Measurements from ENCODE around the gene ATOH8. TPM values are rescaled to one million over a fixed set of nuclear protein-coding genes. Genes with fewer than 3 reads are reported as not detected.

ATOH8 gene
- total and polyA plus RNA-seq, 2 donors (not counting 1 experiment from before 2014, with no cell fraction given): not detected

GRCh38 chr2:85830645-85831044, 76.9 kb downstream of the ATOH8 start:
- H3K4me3 Mint-ChIP-seq: no peak overlapping the region
- no CpG with 5 or more reads among the region's 1 CpG for WGBS (ENCODE audit: insufficient coverage)
- no peaks in the 10 kb centered on the region for H3K9me3 ChIP-seq (ENCODE audit: control extremely low read depth in 1 of 3, control insufficient read depth in 2 of 3, insufficient read depth in 1 of 3, low read length in 2 of 3)
- H3K4me1 ChIP-seq (ENCODE audit: control insufficient read depth in 2 of 2, insufficient read depth in 2 of 2, low read length in 2 of 2): peaks cover 5 to 15% of the 10 kb centered on the region in 2 donors
- no peak overlapping the region for H3K4me2 ChIP-seq (replicated peaks; ENCODE audit: low read depth, low read length, poor library complexity, severe bottlenecking)
- H2AFZ ChIP-seq (ENCODE audit: insufficient read depth, low read depth, low read length, poor library complexity, severe bottlenecking): no peak overlapping the region
- intact Hi-C loops (cut with micrococcal nuclease): no loop called here
- no peaks in the 10 kb centered on the region for H3K27me3 Mint-ChIP-seq
- ChIA-PET CTCF (interaction anchor here (0.6 to 24.3 kb wide), 15 partner anchors 9 to 257 kb away, joined by 3 to 528 read pairs (median 4); partner anchors contain the start of gene ST3GAL5), POLR2A (interaction anchor here (0.8 to 2.0 kb wide), 2 partner anchors 23 to 249 kb away, joined by 3 to 5 read pairs; no protein-coding TSS in a partner anchor)
- ATAC-seq (ENCODE audit: low read depth) (no peak), DNase-seq (peak; percentile 37)
- TF ChIP-seq EZH2 (IDR thresholded peaks at IDR 0.05; ENCODE audit: borderline replicate concordance, insufficient read depth, low read depth, low read length, poor library complexity, severe bottlenecking) (no peak), CTCF (IDR thresholded peaks at IDR 0.05) (no peak)
- H3K27ac ChIP-seq (ENCODE audit: low read length in 2 of 2): no peak overlapping the region
- no peaks in the 10 kb centered on the region for H3K79me2 ChIP-seq (ENCODE audit: control insufficient read depth, insufficient read depth, low read length)
- peaks cover 25% of the 10 kb centered on the region for H3K4me1 Mint-ChIP-seq
- no peak overlapping the region for H3K9ac ChIP-seq (ENCODE audit: low read length)
- no peaks in the 10 kb centered on the region for H3K9me3 Mint-ChIP-seq (ENCODE audit: insufficient read depth)
- no peaks in the 10 kb centered on the region for H3K27me3 ChIP-seq (replicated peaks in 1 of 4; ENCODE audit: control extremely low read depth in 1 of 4, control insufficient read depth in 3 of 4, insufficient read depth in 4 of 4, low read length in 3 of 4)
- H3K4me3 ChIP-seq (ENCODE audit: control extremely low read depth in 1 of 5, extremely low read depth in 1 of 5, insufficient read depth in 1 of 5, low read depth in 2 of 5, low read length in 4 of 5): no peak overlapping the region
- H4K20me1 ChIP-seq (ENCODE audit: control insufficient read depth, insufficient read depth, low read length, poor library complexity, severe bottlenecking): no peaks in the 10 kb centered on the region
- H3K27ac Mint-ChIP-seq: no peak overlapping the region
- H3K36me3 ChIP-seq (replicated peaks in 1 of 2; ENCODE audit: control extremely low read depth in 1 of 2, control insufficient read depth in 1 of 2, extremely low read depth in 1 of 2, insufficient read depth in 2 of 2, low read length in 1 of 2): no peaks in the 10 kb centered on the region

DNA sequence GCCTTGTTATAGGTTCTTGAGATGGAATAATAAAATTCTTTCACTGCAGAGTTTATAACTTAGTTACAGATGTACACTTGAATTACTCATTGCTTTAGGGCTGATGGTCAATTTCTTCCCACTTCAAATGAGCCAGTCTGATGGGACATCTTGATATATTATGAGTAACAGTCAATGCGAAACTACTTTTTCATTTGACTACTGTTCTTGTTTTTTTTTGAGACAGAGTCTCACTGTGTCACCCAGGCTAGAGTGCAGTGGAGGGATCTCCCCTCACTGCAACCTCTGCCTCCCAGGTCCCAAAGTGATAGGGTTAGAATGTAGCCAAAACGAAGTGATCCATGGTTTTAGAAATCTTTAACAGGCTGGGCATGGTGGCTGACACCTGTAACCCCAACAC, 77.9 kb downstream of the ATOH8 start:
- Histone ChIP-seq H3K36me3 (replicated peaks in 1 of 2; ENCODE audit: control extremely low read depth in 1 of 2, control insufficient read depth in 1 of 2, extremely low read depth in 1 of 2, insufficient read depth in 2 of 2, low read length in 1 of 2) (no peaks in the 10 kb centered on the region), H3K4me2 (replicated peaks; ENCODE audit: low read depth, low read length, poor library complexity, severe bottlenecking) (no peak overlapping the region), H4K20me1 (ENCODE audit: control insufficient read depth, insufficient read depth, low read length, poor library complexity, severe bottlenecking) (no peaks in the 10 kb centered on the region), H3K9me3 (ENCODE audit: control extremely low read depth in 1 of 3, control insufficient read depth in 2 of 3, insufficient read depth in 1 of 3, low read length in 2 of 3) (no peaks in the 10 kb centered on the region), H3K4me3 (ENCODE audit: control extremely low read depth in 1 of 5, extremely low read depth in 1 of 5, insufficient read depth in 1 of 5, low read depth in 2 of 5, low read length in 4 of 5) (no peak overlapping the region), H3K27ac (ENCODE audit: low read length in 2 of 2) (no peak overlapping the region), H3K27me3 (replicated peaks in 1 of 4; ENCODE audit: control extremely low read depth in 1 of 4, control insufficient read depth in 3 of 4, insufficient read depth in 4 of 4, low read length in 3 of 4) (no peaks in the 10 kb centered on the region), H3K79me2 (ENCODE audit: control insufficient read depth, insufficient read depth, low read length) (no peaks in the 10 kb centered on the region), H3K9ac (ENCODE audit: low read length) (no peak overlapping the region), H2AFZ (ENCODE audit: insufficient read depth, low read depth, low read length, poor library complexity, severe bottlenecking) (no peak overlapping the region), H3K4me1 (ENCODE audit: control insufficient read depth in 2 of 2, insufficient read depth in 2 of 2, low read length in 2 of 2) (peaks cover 5 to 15% of the 10 kb centered on the region in 2 donors)
- DNase-seq: no peak
- Mint-ChIP-seq H3K27me3 (no peaks in the 10 kb centered on the region), H3K27ac (no peak overlapping the region), H3K4me1 (peaks cover 25% of the 10 kb centered on the region), H3K9me3 (ENCODE audit: insufficient read depth) (no peaks in the 10 kb centered on the region), H3K4me3 (no peak overlapping the region)
- intact Hi-C loops (cut with micrococcal nuclease): no loop called here
- WGBS (ENCODE audit: insufficient coverage): no CpG with 5 or more reads among the region's 2 CpGs
- TF ChIP-seq EZH2 (IDR thresholded peaks at IDR 0.05; ENCODE audit: borderline replicate concordance, insufficient read depth, low read depth, low read length, poor library complexity, severe bottlenecking): no peak
- no peak for TF ChIP-seq CTCF (IDR thresholded peaks at IDR 0.05)
- no peak for ATAC-seq (ENCODE audit: low read depth)
- ChIA-PET CTCF (interaction anchor here (1.4 to 24.3 kb wide), 9 partner anchors 10 to 256 kb away, joined by 3 to 528 read pairs (median 8); partner anchors contain the start of gene ST3GAL5), POLR2A (no interaction called here)
